ENCODE data around the gene ZRANB3. TPM values are rescaled to one million over a fixed set of nuclear protein-coding genes. Genes with fewer than 3 reads are reported as not detected.

Gene ZRANB3
- total and polyA plus RNA-seq, 12 donors = 0.66 to 5.7 (median 2.2) TPM

GRCh38 chr2:135255208-135255607 lies 275.8 kb downstream of the ZRANB3 start:
- Histone ChIP-seq H3K4me3 (no peak overlapping the region), H3K4me1 (no peaks in the 10 kb centered on the region), H3K27me3 (no peaks in the 10 kb centered on the region), H3K9me3 (peaks cover 0 to 21% (median 0%) of the 10 kb centered on the region in 11 donors), H3K27ac (no peak overlapping the region), H3K36me3 (no peaks in the 10 kb centered on the region)
- 88 to 97% methylated on average over 1 of the region's 1 CpG for WGBS, 2 donors
- no peak for DNase-seq
- no peak for ATAC-seq
- intact Hi-C loops (cut with DNase I) = no loop called here
- TF ChIP-seq CTCF (IDR thresholded peaks at IDR 0.05) = no peak

GRCh38 chr2:135252805-135253458 lies 278.1 kb downstream of the ZRANB3 start:
- intact Hi-C loops (cut with DNase I) = no loop called here
- Histone ChIP-seq H3K36me3 (no peaks in the 10 kb centered on the region), H3K27me3 (no peaks in the 10 kb centered on the region), H3K4me3 (no peak overlapping the region), H3K4me1 (no peaks in the 10 kb centered on the region), H3K9me3 (peaks cover 0 to 35% (median 0%) of the 10 kb centered on the region in 11 donors), H3K27ac (no peak overlapping the region)
- DNase-seq (no peak), ATAC-seq (no peak)
- WGBS, 2 donors = 80 to 84% methylated on average over 2 of the region's 2 CpGs
- no peak for TF ChIP-seq CTCF (IDR thresholded peaks at IDR 0.05)

DNA sequence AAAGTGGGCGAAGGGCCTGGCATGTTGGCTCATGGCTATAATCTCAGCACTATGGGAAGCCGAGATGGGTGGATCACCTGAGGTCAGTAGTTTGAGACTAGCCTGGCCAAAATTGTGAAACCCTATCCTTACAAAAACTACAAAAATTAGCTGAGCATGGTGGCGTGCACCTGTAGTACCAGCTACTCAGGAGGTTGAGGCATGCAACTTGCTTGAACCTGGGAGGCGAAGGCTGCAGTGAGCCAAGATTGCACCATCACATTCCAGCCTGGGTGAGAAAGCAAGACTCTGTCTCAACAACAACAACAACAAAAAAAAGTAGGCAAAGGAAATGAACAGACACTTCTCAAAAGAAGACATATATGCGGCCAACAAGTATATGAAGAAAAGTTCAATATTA lies 282.4 kb downstream of the ZRANB3 start:
- peaks cover 0 to 29% (median 0%) of the 10 kb centered on the region in 11 donors for H3K9me3 ChIP-seq
- ATAC-seq = no peak
- intact Hi-C loops (cut with DNase I) = no loop called here
- WGBS, 2 donors = 97 to 98% methylated on average over 5 of the region's 5 CpGs
- H3K27ac ChIP-seq = no peak overlapping the region
- no peak for TF ChIP-seq CTCF (IDR thresholded peaks at IDR 0.05)
- H3K4me3 ChIP-seq = no peak overlapping the region
- H3K36me3 ChIP-seq = no peaks in the 10 kb centered on the region
- no peak for DNase-seq
- H3K4me1 ChIP-seq = no peaks in the 10 kb centered on the region
- no peaks in the 10 kb centered on the region for H3K27me3 ChIP-seq

DNA sequence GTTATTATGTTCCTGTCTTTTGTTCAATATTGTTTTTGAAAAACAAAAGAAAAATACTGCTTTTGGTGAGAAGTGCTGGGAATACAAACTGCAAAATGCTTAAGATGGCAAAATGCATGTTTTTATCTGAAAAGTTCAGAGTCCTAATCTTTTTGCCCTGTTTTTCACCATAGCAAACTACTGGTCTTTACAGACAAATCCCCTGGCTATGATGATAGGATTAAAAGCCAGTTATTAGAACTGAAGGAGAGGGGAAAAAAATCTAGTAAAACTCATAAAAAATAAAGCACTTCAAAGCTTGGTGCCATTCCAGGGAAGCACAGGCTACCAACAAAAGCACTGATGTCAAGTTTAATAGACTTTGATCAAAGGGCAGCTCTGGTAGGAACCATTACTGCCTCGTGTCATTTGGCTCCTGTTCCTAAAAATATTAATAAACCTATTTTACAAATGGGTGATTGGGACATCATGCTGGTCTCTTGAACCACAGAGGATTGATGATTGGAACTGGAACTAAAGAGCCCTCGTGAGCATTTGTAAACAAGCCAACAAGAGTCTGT lies 284.2 kb downstream of the ZRANB3 start:
- H3K27me3 ChIP-seq = no peaks in the 10 kb centered on the region
- peaks cover 0 to 29% (median 0%) of the 10 kb centered on the region in 11 donors for H3K9me3 ChIP-seq
- H3K4me1 ChIP-seq = no peaks in the 10 kb centered on the region
- no peak for ATAC-seq
- intact Hi-C loops (cut with DNase I) = no loop called here
- H3K27ac ChIP-seq = no peak overlapping the region
- no peak for DNase-seq
- H3K36me3 ChIP-seq = no peaks in the 10 kb centered on the region
- 62 to 71% methylated on average over 2 of the region's 2 CpGs for WGBS, 2 donors
- no peak for TF ChIP-seq CTCF (IDR thresholded peaks at IDR 0.05)
- H3K4me3 ChIP-seq = no peak overlapping the region
